Retina (tissue), 1 donor: ENCODE measurements around the gene RPTOR.

ENCODE experiments used
- DNase-seq: peaks from one replicate; pipeline ENCODE4 v3.0.0-alpha.2; 2016

The RPTOR gene

DNA sequence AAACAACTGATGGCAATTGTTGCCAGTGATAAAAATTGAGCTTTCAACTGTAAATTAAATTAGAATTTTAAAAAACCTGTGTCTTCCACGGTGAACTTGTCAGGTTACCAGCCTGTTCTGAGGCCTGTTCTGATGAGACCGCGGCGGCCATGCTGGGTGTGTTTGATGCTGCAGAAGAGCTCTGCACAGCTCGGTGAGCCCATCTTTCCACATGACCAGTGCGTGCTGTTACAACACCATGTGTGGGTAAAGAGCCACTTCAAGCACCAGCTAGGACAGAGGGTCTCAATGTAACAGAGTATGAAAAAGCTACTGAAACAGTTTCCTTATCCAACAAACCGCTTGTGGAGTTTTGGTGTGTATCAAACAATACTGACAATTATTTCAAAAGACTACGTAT is 48.5 kb downstream of the RPTOR start:
- DNase-seq = no peak

DNA sequence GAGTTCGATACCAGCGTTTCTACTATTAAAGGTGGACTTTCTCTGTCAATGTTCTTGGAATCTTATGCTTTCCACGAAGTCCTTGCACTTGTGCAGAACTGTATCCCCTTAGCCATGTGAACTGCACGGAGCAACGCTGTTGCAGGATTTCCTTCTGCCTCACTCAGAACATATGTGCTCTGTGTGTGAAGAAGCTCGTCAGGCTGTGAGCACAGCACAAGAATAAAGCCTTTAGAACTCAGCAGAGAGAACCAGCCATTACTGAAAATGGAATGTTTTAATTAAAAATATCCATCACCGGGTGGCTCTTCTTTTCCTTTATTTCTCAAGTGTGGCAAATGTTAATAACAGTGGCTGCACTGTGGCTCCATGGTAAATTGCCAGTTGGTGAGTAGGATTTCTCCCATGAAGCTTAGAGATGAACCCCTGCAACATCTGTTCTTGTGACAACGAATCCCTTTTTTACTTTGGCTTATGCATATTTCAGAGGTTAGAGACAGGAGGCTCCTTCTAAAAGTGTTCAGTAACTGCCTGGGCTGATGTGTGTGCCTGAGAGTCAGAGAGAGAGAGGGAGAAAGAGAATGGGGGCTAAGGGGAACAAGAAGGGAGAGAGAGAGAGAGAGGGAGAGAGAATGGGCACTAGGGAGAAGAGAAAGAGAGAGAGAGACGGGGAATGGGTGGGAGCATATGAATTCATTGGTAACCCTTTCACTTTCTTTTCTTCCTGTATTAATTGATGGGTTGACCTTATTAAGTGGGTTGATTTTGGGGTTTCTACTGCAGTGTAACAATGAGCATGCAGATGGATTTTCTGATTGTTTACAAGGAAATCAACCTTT is 50.0 kb downstream of the RPTOR start:
- DNase-seq = no peak

DNA sequence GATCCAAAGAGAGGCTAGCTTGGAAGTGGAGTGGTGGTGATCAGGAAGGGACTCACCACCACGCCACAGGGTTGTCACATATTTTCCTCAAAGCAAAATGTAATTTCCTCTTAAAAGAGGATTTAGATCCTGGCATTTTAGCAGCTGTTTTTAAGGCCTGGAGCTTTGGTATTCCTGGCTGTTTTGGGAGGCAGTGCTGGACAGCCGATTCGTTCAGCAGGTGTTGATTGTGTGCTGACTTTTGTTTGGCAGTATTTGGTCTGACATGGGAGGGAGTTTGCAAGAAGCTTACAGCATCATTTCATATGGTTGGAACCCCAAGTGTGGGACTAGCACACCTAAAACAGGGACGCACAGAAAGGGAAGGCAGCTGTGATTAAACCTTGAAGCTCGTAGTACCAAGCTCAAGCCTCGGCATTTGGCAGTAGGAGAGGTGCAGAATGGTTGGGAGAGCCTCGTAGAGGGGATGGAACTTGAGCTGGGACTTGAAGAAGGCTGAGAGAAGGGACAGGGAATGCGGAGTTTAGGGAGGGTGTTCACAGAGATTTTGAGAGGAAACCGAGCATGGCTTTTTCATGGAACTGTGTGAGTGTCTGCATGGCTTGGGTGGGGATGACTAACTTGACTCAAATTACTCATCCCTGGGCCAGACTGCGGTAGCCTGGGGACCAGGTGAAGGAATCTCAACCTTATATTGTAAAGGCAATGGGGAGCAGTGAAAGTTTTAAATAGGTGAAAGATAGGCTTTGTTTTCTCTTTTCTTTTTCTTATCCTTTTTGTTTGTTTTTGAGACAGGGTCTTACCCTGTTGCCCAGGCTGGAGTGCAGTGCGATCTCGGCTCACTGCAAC is 52.3 kb downstream of the RPTOR start:
- DNase-seq = no peak

DNA sequence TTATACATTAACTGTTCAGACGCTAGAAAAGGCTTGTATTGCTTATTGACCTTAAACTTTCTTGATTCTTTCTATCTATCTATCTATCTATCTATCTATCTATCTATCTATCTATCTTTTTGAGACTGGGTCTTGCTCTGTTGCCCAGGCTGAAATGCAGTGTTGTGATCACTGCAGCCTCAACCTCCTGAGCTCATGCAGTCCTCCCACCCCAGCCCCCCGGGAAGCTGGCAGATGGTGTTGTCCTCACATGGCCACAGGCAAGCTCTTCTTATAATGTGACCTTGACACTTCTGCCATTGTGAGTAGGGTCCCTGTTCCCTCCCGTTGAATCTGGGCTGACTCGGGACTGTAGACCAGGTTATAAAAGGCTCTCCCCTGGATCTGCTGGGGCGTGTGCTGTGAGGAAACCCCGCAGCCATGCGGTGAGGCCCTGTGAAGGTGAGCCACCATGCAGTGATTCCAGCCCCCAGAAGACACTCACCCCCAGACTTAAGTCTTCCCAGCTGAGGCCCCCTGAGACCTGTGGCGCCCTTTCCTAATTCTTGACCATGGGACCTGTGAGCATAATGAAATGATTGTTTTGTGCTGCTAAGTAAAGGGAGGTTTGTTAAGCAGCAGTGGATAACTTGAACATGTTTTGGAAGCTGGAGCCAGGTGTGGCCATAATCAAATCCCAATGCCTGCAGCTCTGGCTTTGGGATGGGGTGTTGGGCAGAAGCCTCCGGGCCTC is 54.3 kb downstream of the RPTOR start:
- no peak for DNase-seq

DNA sequence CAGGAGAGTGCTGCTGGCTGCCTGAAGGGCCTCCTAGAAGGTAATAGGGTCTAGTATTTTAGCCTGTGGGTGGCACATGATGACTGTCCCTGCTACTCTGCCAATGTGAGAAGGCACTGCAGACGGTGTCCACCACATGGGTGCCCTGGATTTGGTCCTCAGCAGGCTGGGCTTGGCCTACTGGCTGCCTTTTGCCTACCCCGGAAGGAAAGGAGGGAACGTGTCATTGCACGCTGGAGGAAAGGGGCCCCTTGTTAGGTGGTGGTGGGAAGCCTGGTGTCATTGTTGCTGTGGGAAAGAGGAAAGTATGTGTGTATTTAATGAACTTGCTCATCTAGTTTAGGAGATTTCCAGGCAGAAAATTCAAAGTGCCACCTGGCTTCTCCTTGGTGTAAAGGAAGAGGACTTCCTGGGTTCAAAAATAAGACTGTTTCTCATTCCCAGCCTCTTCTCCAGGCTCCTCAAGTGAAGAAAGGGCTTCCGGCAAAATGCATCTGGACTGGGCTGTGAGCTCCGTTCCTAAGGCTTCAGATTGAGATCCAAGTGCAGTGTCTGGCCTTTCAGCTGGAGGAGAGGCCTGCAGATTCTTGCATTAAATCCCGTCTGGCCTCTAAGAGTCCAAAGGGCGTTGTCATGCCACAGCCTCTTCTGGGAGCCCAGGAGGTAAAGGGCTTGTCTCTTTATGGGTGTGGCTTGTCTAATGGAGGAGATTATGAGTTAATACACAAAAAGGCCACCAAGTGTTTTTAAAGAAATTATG is 55.1 kb downstream of the RPTOR start:
- no peak for DNase-seq

DNA sequence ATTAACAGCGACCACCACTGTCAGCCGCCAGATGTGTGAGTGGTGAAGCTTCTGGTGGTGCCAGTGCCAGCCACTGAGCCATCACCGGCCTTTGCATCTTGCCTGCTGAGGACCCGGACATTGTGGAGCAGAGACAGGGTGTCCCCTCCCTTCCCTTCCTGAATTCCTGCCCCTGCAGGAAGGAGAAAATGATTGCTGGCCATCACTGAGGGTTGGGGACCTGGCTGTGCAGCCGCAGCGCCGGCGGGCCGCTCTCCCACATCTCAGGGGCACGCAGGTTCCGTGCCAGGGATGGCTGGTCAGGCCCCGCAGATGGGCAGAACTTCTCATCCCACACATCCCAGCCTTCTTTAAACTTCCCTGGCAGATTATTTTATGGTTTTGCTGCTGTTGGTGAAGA is 56.5 kb downstream of the RPTOR start:
- DNase-seq = no peak

DNA sequence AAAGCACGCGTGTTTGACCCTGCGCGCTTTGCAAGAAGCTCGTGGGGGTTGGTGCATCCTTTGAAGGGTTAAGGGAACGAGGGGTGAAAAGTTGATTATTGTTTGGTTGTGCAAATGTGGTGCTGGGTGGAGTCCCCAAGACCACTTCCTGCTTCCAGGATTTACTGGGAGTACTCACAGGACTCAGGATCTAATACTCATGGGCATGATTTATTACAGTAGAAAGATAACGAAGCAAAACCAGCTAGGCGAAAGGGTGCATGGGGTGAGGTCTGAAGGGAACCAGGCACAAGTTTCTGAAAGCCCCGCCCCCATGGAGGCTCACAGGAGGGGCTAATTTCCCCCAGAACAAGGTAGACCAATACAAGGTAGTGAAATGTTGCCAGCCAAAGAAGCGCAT is 58.8 kb downstream of the RPTOR start:
- no peak for DNase-seq

DNA sequence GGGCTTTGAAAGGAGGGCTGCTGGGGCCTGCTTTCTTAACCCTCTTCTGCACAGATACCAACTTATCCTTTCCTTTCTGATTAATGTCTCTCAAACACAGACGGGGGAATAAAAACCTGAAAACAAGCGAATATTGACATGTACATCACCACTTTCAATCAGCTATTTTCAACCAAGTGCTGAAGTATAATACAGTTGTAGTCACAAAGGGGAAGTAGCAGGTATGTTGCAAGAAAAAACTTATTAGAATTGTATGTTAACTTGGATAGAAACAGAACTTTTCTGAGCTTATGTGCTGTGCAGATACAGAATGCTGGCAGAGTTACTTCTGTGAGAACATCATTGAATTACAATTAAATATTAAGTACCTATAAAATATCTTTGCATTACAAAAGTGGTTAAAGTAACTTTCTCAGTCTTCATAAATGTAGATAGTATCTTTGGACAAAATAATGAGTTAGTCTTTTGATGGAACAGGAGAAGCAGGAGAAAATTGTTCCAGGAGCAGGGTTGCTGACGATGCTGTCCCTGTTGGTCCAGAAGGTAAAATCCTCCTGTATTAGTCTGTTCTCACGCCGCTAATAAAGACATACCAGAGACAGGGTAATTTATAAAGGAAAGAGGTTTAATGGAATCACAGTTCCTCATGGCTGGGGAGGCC is 59.5 kb downstream of the RPTOR start:
- DNase-seq = no peak

DNA sequence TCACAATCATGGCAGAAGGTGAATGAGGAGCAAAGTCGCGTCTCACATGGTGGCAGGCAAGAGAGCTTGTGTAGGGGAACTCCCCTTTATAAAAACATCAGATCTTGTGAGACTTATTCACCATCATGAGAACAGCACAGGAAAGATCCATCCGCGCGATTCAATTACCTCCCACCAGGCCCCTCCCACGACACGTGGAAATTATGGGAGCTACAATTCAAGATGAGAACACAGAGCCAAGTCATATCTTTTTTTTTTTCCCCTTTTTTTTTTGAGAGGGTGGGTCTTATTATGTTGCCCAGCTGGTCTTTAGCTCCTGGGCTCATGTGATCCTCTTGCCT is 60.0 kb downstream of the RPTOR start:
- DNase-seq = no peak

DNA sequence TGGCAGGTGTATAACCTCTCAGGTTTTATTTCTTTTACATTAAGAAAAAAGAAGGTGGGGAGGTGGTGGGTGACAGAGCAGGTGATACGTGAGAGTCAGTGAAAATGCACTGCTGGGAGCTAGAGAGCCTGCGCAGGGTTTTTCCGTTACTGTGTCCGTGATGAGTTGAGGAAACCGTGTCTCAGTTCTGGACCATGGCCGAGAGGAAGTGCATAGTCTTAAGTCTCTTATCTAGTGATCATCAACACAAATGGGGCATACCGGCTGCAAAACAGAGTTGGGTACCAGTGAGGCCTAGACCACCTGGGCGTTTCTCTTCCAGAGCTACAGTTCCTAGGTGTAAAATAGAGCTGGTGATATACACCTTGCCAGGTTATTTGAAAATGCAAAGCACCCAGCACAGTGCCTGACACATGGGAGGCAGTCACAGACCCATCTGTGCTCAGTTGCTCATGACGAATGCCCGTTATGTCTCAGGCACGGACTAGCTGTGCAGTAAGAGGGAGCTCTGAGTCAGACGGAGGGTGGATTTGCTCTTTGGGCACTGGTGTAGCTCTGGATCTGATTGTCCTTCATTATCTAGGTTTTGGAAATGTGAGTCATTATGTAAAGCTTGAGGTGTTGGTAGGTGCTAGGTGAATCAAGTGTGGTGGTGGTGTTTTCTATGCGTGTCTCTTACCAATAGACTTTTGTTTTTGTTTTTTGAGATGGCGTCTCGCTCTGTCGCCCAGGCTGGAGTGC is 60.9 kb downstream of the RPTOR start:
- no peak for DNase-seq

DNA sequence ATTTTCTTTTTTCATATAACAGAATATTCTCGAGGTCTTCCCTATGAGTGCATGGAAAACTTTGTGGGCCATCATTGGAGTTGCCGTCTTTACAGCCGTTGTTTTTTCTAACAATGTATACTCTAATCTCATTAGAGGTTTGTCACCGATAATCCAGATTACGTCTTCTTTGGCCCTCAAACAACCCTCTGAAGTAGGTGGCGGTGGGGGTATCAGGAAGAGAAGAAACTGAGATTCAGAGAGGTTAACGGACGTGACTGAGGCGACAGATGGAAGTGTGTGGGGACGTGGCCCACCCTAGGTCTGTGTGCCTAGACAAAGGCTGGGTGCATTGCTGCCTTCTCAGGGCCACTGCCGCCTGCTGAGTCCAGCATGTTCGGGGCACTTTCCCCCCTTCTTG is 63.7 kb downstream of the RPTOR start:
- no peak for DNase-seq

DNA sequence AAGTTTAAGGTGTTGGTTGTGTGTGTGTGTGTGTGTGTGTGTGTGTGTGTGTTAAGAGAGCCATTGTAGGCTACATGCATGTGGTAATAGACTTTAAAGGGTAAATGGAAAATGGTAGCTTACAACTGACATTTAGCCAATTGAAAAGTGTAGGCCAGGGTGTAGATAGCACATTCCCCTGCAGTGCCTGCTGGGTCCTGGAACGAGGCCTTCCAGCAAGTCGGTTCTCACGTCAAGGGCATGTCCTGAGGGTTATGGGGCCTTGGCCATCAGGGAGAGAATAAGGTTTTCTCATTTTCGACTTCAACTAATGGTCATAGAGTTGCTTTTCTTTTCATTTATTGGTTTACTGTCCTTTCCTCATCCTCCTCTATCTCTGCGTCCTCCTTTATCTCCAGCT is 65.1 kb downstream of the RPTOR start:
- DNase-seq = no peak

DNA sequence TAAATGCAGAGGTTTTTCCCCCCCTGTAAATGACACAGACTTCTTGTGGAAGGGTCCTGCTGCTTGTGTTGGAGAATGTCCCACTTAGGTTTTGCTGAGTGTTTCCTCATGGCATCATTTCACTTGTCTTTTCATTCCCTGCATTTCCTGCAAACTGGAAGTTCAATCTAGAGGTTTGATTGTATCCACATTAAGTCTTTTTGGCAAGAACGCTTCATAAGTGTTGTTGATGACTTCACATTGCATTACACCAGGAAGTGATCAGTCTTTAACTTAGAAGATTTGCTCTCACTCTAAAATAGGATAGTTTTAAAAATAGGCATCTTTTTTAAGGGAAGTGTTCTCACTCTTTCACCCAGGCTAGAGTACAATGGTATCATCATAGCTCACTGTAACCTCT is 67.2 kb downstream of the RPTOR start:
- no peak for DNase-seq

DNA sequence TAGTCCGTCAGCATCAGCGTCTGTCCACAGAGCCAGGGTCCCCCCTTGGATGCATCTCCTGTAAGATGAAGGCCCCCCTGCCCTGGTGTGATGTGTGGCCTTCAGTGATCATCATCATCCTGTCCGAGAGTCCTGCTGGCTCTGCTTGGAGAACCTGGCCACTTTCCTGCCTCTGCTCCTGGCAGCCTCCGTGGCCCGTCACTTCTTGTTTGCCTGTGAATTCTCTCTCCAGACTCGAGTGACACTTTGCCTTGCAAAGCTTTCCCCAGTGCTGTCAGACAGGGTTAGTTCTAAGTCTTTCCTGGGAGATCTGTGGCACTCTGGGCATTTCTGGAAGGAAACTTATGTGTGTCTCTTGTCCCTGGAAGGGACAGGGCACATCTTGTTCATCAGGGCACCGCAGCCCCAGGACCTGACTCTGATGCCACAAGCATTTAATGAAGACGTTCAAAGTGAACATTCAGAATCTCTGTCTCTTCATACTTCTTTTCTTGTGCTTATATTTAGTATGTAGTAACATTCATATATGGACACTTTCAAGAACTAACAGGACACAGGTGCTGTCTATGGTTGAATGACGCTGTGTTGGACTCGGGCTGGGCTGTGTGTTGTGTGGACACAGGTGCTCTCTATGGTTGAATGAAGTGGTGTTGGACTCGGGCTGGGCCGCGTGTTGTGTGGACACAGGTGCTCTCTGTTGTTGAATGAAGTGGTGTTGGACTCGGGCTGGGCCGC is 68.5 kb downstream of the RPTOR start:
- DNase-seq = no peak

DNA sequence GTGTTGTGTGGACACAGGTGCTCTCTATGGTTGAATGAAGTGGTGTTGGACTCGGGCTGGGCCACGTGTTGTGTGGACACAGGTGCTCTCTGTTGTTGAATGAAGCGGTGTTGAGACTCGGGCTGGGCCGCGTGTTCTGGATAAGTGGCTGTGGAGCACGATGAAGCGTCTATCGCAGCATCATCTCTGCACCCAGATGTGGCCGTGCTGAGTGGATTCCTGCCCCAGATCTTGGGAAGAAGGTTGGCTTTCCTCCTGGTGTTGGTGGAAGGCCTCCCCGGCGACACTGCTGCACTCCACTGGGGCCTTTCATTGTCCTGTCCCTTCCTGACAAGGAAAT is 69.1 kb downstream of the RPTOR start:
- no peak for DNase-seq

DNA sequence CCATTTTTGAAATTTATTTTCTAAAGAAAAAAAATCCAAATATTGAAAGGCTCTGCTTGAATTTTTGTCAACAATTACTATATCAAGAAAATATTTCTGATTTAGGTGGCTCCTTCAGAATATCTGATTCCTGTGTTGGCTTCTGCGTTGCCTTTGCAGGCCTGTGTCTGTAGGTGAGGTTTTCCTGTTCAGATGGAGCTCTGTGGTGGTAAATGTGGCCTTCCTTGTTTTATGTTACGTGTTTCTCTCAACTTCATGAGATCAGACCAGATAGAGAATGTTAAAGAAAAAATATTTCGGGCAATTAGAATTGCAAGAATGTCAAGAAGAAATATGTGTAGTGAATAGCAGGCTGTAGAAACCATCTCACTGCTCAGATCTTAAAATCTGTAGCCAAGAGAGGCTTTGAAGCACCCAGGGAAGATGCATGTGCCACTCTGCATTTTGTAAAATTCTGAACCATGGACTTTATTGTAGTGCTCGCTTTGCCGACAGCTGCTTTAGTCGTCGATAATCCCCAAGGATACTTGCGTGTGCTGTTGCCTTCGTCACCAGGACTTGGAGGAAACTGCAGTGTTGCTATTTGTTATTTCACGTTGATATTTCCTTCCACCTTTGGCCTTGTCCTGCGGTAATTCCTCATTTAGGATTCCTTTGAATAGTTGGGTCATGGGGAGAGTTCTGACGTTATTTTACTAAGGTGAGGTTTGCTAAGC is 69.9 kb downstream of the RPTOR start:
- DNase-seq = no peak

DNA sequence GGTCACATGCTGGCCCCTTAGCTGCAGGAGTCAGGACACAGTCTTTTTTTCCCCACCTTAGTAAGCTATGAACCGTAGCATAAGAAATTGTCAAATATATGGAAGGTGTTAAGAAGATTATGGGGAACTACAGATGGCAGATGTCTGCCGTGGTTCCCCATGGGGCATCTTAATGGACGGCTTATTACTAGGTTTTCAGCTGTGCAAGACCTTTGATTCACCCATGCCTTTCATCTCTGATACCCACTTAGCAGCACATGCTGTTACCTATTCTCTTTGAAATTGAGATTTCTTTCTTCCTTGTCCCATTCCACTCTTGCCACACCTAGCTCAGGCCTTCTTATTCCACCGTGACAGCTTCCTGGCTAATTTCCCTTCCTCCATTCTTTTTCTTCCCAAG is 70.7 kb downstream of the RPTOR start:
- no peak for DNase-seq

DNA sequence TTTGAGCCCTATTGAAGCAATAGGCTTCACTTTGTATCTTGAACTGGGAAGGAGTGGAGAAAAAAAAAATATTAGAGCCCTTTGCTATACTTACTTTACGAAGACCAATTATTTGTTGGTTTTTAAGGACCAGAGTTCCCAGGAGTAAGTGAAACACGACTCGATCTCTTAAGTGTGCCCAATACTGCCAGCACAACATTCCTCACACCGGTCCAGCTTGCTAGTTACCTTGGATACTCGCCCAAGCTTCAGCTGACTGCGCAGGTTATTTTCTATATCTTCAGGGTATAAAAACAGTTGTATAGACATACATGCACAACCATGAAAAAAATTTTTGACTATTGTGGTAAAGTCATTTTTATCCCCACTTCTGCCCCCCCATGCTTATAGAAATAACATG is 72.1 kb downstream of the RPTOR start:
- no peak for DNase-seq

DNA sequence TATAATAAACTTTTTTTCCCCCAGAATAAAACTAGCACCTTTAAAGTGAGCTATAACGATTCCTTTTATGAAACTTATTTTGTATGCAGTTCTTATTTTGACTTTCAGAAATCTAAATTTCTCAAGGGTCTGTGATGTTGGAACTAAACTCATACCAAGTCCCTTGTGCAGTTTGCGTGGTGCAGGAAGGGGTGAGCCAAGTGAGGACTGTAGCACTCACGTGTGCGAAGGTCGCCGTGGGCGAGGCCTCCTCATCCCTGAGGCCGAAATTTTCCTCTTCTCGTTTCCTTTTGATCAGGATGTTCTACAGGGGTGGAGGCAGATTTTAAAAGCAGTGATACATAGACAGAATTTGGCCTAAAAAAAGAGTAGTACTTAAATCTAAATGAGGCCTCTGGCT is 73.7 kb downstream of the RPTOR start:
- no peak for DNase-seq

DNA sequence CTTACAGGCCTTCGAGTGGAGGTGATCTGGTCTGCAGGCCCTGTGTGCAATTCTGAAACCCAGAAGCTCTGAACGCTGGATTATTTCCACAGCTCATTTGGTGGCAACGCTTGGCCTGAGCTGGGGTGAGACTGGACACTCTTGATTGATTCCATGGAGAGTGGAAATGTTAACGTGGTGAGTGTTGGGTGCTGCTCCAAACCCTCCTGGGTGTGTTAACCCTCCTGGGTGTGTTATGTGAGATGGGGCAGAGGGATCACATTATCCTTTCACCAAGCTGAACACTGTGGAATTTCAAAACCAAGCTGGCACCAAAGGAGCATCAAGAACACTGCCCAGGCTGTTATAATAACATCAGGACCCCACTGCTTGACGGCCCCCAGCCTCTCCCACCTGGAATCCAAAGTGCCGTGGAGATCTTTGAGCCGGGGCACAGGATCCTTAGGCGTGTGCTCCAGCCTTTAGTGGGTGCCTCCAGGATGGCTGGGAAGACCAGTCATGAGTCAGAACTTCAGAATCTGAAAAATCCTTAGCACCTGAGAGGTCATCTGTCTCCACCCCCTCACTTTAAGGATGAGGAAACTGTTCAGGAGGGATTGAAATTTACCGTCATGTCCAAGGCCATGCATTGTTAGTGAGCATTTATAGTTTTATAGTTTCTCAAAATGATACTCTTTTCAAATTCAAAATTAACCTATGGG is 75.0 kb downstream of the RPTOR start:
- no peak for DNase-seq
